ENCODE data around the gene TENM4.

TENM4 gene

DNA sequence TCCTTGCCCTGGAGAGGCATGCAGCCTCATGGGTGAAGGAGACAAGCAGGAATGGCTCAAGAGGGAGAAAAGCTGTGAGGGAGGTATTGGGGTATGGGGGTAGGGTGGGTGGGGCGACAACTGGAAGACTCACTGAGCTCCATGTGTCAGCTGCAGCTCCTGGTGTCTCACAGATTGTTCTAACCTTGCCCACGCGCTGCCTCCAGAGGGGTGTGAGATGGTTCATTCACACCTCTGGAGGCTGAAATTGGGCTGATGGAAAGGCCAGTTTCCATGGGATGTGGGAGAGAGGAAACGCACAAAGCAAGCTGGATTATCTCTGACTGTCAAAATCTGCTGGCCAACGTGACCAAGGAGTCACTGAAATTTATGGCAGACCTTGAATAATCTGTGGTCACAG is 465.7 kb downstream of the TENM4 start:
- H3K27ac Mint-ChIP-seq (ENCODE audit: low read depth): no peak overlapping the region
- H3K9me3 Mint-ChIP-seq: no peaks in the 10 kb centered on the region
- no peak for ATAC-seq (replicated peaks; ENCODE audit: extremely low read depth, poor library complexity, severe bottlenecking)
- H3K36me3 Mint-ChIP-seq (ENCODE audit: insufficient read depth): no peaks in the 10 kb centered on the region
- no peak overlapping the region for H3K4me3 Mint-ChIP-seq
- no peaks in the 10 kb centered on the region for H3K27me3 Mint-ChIP-seq
- DNase-seq (ENCODE audit: low spot score in 2 of 2): no peak
- no peaks in the 10 kb centered on the region for H3K4me1 Mint-ChIP-seq

DNA sequence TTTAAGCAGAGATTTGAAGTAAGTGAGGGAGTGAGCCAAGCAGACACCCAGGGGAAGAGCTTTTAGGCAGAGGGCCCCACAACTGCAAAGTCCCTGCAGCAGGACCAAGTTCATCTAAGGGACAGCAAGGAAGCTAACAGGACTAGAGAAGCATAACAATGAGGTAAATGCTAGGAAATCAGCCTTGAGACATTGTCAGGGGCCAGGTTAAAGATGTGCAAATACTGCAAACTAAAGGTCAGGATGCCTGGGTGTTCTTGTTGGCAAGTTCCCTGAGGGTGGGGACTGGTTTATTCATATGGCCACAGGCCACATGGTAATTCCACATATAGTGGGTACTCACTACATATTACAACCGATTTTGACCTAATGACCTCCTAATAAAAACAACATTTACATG is 467.0 kb downstream of the TENM4 start:
- ATAC-seq (replicated peaks; ENCODE audit: extremely low read depth, poor library complexity, severe bottlenecking): no peak
- Mint-ChIP-seq H3K4me1 (no peaks in the 10 kb centered on the region), H3K27ac (ENCODE audit: low read depth) (no peak overlapping the region)

GRCh38 chr11:78972590-78972989 is 468.2 kb downstream of the TENM4 start:
- no peak overlapping the region for H3K27ac Mint-ChIP-seq (ENCODE audit: low read depth)
- no peaks in the 10 kb centered on the region for H3K36me3 Mint-ChIP-seq (ENCODE audit: insufficient read depth)
- no peak for DNase-seq (ENCODE audit: low spot score in 2 of 2)
- no peaks in the 10 kb centered on the region for H3K4me1 Mint-ChIP-seq
- no peak overlapping the region for H3K4me3 Mint-ChIP-seq
- peaks cover 7% of the 10 kb centered on the region for H3K27me3 Mint-ChIP-seq
- no peaks in the 10 kb centered on the region for H3K9me3 Mint-ChIP-seq
- ATAC-seq (replicated peaks; ENCODE audit: extremely low read depth, poor library complexity, severe bottlenecking): no peak

More for the DNA sequence above, 467.0 kb downstream of the TENM4 start:
- Mint-ChIP-seq H3K27me3 (no peaks in the 10 kb centered on the region), H3K9me3 (no peaks in the 10 kb centered on the region), H3K36me3 (ENCODE audit: insufficient read depth) (no peaks in the 10 kb centered on the region), H3K4me3 (no peak overlapping the region)
- DNase-seq (ENCODE audit: low spot score in 2 of 2): no peak

- H3K36me3 Mint-ChIP-seq (ENCODE audit: insufficient read depth): no peaks in the 10 kb centered on the region
- DNase-seq (ENCODE audit: low spot score in 2 of 2) (no peak), ATAC-seq (replicated peaks; ENCODE audit: extremely low read depth, poor library complexity, severe bottlenecking) (no peak)
- H3K9me3 Mint-ChIP-seq: no peaks in the 10 kb centered on the region
- peaks cover 11% of the 10 kb centered on the region for H3K27me3 Mint-ChIP-seq
- H3K4me3 Mint-ChIP-seq: no peak overlapping the region
- H3K27ac Mint-ChIP-seq (ENCODE audit: low read depth): no peak overlapping the region
- no peaks in the 10 kb centered on the region for H3K4me1 Mint-ChIP-seq
Measured at GRCh38 chr11:78972177-78972576, 468.7 kb downstream of the TENM4 start.

GRCh38 chr11:78967811-78968210 is 473.0 kb downstream of the TENM4 start:
- no peaks in the 10 kb centered on the region for H3K4me1 Mint-ChIP-seq
- no peak overlapping the region for H3K27ac Mint-ChIP-seq (ENCODE audit: low read depth)
- no peaks in the 10 kb centered on the region for H3K36me3 Mint-ChIP-seq (ENCODE audit: insufficient read depth)
- DNase-seq (ENCODE audit: low spot score in 2 of 2) (no peak), ATAC-seq (replicated peaks; ENCODE audit: extremely low read depth, poor library complexity, severe bottlenecking) (no peak)
- H3K27me3 Mint-ChIP-seq: peaks cover 29% of the 10 kb centered on the region
- no peak overlapping the region for H3K4me3 Mint-ChIP-seq
- H3K9me3 Mint-ChIP-seq: no peaks in the 10 kb centered on the region

- DNase-seq (ENCODE audit: low spot score in 2 of 2) (no peak), ATAC-seq (replicated peaks; ENCODE audit: extremely low read depth, poor library complexity, severe bottlenecking) (no peak)
- Mint-ChIP-seq H3K4me3 (no peak overlapping the region), H3K27me3 (peaks cover 47% of the 10 kb centered on the region), H3K9me3 (no peaks in the 10 kb centered on the region), H3K36me3 (ENCODE audit: insufficient read depth) (no peaks in the 10 kb centered on the region), H3K27ac (ENCODE audit: low read depth) (no peak overlapping the region), H3K4me1 (no peaks in the 10 kb centered on the region)
Measured at GRCh38 chr11:78965432-78965831, 475.4 kb downstream of the TENM4 start.

- peaks cover 44% of the 10 kb centered on the region for H3K27me3 Mint-ChIP-seq
- no peak for DNase-seq (ENCODE audit: low spot score in 2 of 2)
- no peak for ATAC-seq (replicated peaks; ENCODE audit: extremely low read depth, poor library complexity, severe bottlenecking)
- no peaks in the 10 kb centered on the region for H3K9me3 Mint-ChIP-seq
- no peaks in the 10 kb centered on the region for H3K4me1 Mint-ChIP-seq
- H3K4me3 Mint-ChIP-seq: no peak overlapping the region
- no peaks in the 10 kb centered on the region for H3K36me3 Mint-ChIP-seq (ENCODE audit: insufficient read depth)
- no peak overlapping the region for H3K27ac Mint-ChIP-seq (ENCODE audit: low read depth)
Measured at GRCh38 chr11:78961937-78962701, 478.7 kb downstream of the TENM4 start.

GRCh38 chr11:78961247-78961646 is 479.6 kb downstream of the TENM4 start:
- Mint-ChIP-seq H3K36me3 (ENCODE audit: insufficient read depth) (no peaks in the 10 kb centered on the region), H3K27me3 (peaks cover 43% of the 10 kb centered on the region), H3K27ac (ENCODE audit: low read depth) (no peak overlapping the region), H3K4me1 (no peaks in the 10 kb centered on the region), H3K9me3 (no peaks in the 10 kb centered on the region), H3K4me3 (no peak overlapping the region)
- DNase-seq (ENCODE audit: low spot score in 2 of 2) (no peak), ATAC-seq (replicated peaks; ENCODE audit: extremely low read depth, poor library complexity, severe bottlenecking) (no peak)

GRCh38 chr11:78958444-78958843 is 482.4 kb downstream of the TENM4 start:
- Mint-ChIP-seq H3K27ac (ENCODE audit: low read depth) (no peak overlapping the region), H3K4me1 (no peaks in the 10 kb centered on the region), H3K27me3 (peaks cover 36% of the 10 kb centered on the region), H3K36me3 (ENCODE audit: insufficient read depth) (no peaks in the 10 kb centered on the region), H3K4me3 (no peak overlapping the region), H3K9me3 (no peaks in the 10 kb centered on the region)
- DNase-seq (ENCODE audit: low spot score in 2 of 2) (no peak), ATAC-seq (replicated peaks; ENCODE audit: extremely low read depth, poor library complexity, severe bottlenecking) (no peak)

DNA sequence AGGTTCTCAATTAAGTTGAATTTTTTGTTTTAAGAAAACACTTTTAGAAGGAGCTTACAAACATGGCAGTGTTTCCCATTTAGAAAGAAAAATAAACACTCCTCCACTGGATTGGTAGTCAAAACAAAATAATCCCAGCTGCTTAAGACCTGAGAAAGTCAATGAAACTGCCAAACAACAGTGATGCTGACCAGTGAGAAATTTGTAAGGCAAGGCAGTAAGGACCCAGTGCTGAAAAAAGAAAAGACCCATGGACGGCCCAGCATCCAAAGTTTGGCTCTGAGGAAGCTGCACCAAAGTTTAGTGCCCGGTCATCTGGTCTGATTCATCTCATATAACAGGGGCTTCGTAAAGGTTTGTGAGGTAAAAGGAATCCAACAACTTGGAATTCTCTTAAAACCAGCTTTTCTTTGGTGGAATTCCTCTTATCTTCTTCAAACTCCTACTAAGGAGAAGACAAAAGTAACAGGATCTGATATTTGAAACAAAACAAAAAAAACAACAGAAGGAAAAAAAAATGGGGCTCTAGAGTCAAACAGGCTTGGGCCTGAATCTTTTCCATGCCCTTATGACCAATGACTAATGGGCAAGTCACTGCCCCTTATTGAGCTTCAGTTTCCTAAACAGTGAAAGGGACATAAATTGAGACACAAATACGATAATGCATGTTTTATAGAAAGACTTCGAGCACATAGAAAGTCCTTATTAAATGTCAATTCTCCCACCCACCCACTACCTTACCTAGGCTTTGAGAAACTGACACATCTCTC is 483.2 kb downstream of the TENM4 start:
- Mint-ChIP-seq H3K27ac (ENCODE audit: low read depth) (no peak overlapping the region), H3K27me3 (peaks cover 37% of the 10 kb centered on the region), H3K4me1 (no peaks in the 10 kb centered on the region), H3K9me3 (no peaks in the 10 kb centered on the region), H3K4me3 (no peak overlapping the region), H3K36me3 (ENCODE audit: insufficient read depth) (no peaks in the 10 kb centered on the region)
- DNase-seq (ENCODE audit: low spot score in 2 of 2) (no peak), ATAC-seq (replicated peaks; ENCODE audit: extremely low read depth, poor library complexity, severe bottlenecking) (no peak)

DNA sequence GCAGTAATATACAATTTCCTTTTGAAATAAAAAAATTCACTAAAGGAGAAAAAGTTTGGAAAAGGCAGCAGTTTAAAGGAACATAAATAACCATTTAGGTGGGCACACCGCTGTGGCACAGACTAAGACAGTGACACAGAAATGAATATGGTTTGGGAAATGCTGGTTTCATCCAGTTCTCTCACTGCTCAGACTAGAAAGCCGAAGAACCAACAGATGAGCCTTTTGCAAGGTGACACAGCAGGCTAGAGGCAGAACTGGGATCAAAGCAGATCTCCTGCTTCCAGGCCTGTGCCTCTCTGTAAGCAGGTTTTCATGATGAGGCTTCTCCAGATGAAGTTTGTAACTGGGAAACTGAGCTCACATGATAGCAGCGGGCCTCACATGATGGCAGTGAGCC is 486.1 kb downstream of the TENM4 start:
- H3K27ac Mint-ChIP-seq (ENCODE audit: low read depth): no peak overlapping the region
- H3K27me3 Mint-ChIP-seq: peaks cover 24% of the 10 kb centered on the region
- no peaks in the 10 kb centered on the region for H3K36me3 Mint-ChIP-seq (ENCODE audit: insufficient read depth)
- H3K4me1 Mint-ChIP-seq: no peaks in the 10 kb centered on the region
- no peak overlapping the region for H3K4me3 Mint-ChIP-seq
- ATAC-seq (replicated peaks; ENCODE audit: extremely low read depth, poor library complexity, severe bottlenecking) (no peak), DNase-seq (ENCODE audit: low spot score in 2 of 2) (no peak)
- no peaks in the 10 kb centered on the region for H3K9me3 Mint-ChIP-seq

DNA sequence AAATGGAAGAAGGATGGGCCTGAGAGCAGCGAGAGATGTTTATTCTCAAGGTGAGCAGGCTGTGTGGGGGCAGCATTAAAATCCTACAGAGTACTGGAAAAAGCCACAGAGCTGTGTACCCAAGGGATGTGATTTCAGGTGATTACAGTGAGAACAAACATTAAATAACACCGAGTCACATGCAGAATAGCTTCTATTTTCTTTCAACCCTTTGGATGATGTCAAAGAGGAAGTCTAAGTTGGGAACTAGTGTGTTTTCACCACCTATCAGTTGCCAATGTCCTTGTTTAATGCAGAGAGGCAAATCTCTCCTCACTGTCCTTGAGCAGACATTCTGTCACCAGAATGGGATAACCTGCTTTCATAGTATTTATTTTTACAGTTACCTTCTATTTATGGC is 486.6 kb downstream of the TENM4 start:
- no peak for ATAC-seq (replicated peaks; ENCODE audit: extremely low read depth, poor library complexity, severe bottlenecking)
- H3K9me3 Mint-ChIP-seq: no peaks in the 10 kb centered on the region
- peaks cover 24% of the 10 kb centered on the region for H3K27me3 Mint-ChIP-seq
- no peak overlapping the region for H3K27ac Mint-ChIP-seq (ENCODE audit: low read depth)
- no peaks in the 10 kb centered on the region for H3K4me1 Mint-ChIP-seq
- H3K36me3 Mint-ChIP-seq (ENCODE audit: insufficient read depth): no peaks in the 10 kb centered on the region
- no peak overlapping the region for H3K4me3 Mint-ChIP-seq
- DNase-seq (ENCODE audit: low spot score in 2 of 2): no peak

GRCh38 chr11:78952890-78953289 is 487.9 kb downstream of the TENM4 start:
- Mint-ChIP-seq H3K36me3 (ENCODE audit: insufficient read depth) (no peaks in the 10 kb centered on the region), H3K4me3 (no peak overlapping the region), H3K9me3 (no peaks in the 10 kb centered on the region), H3K4me1 (no peaks in the 10 kb centered on the region), H3K27ac (ENCODE audit: low read depth) (no peak overlapping the region), H3K27me3 (peaks cover 31% of the 10 kb centered on the region)
- no peak for ATAC-seq (replicated peaks; ENCODE audit: extremely low read depth, poor library complexity, severe bottlenecking)
- DNase-seq (ENCODE audit: low spot score in 2 of 2): no peak

All from central memory CD8-positive, alpha-beta T cell (primary cell).